Left lung (tissue), 10 donors: Measurements from ENCODE around the gene SKOR2. TPM values are rescaled to one million over a fixed set of nuclear protein-coding genes. Genes with fewer than 3 reads are reported as not detected.
"Not testable (repeated sequence)": the region's sequence is repeated elsewhere in the genome, so short reads cannot be mapped to it uniquely, and the experiment has no call there.

Experiments used
- ATAC-seq: fragments of 200-7000 bp; cut with Tn5 transposase; one replicate; pipeline ENCODE4 v1.9.1; 2020; ENCODE audit warnings: moderate library complexity
- DNase-seq, 4 donors: peaks; one replicate each; pipeline ENCODE4 v3.0.0-alpha.2; 2013 to 2020
- H3K27ac ChIP-seq, 2 donors: fragments of 200-600 bp; sonication (generic) in 1 of 2; one replicate each; pipeline versions ENCODE4 v1.5.0 to v1.8.0; 2020 to 2021
- H3K27me3 ChIP-seq, 2 donors: fragments of 200-600 bp; sonication (generic) in 1 of 2; one replicate each; pipeline versions ENCODE4 v1.5.0 to v1.8.0; 2020 to 2021
- H3K36me3 ChIP-seq, 2 donors: fragments of 200-600 bp; sonication (generic) in 1 of 2; one replicate each; pipeline versions ENCODE4 v1.5.0 to v1.8.0; 2020 to 2021
- H3K4me1 ChIP-seq, 2 donors: fragments of 200-600 bp; one replicate each; pipeline ENCODE4 v1.8.0; 2021
- H3K4me3 ChIP-seq, 2 donors: fragments of 200-600 bp; sonication (generic) in 1 of 2; one replicate each; pipeline versions ENCODE4 v1.5.0 to v1.8.0; 2020 to 2021; ENCODE audit warnings: mild to moderate bottlenecking in 1 of 2
- H3K9me3 ChIP-seq, 2 donors: fragments of 200-600 bp; sonication (generic) in 1 of 2; one replicate each; pipeline versions ENCODE4 v1.5.0 to v1.8.0; 2020 to 2021
- CTCF ChIP-seq, 2 donors: fragments of 200-600 bp; sonication (generic) in 1 of 2; IDR thresholded peaks; one replicate each; pipeline versions ENCODE4 v1.5.0 to v1.8.0; 2021; ENCODE audit warnings: antibody characterized with exemption in 2 of 2
- intact Hi-C, 2 donors: fragments of 100-400 bp; cut with DNase I; formaldehyde crosslinking; loops; one replicate each; pipeline versions ENCODE4 v1.11.2 to v1.14.2; 2022
- polyA plus RNA-seq, 6 donors: library from polyadenylated mRNA; unstranded; fragments of 120-200 nt; gene quantifications; one replicate each; pipeline ENCODE4 v1.2.1, GENCODE V29; 2013; ENCODE audit not compliant: insufficient read length in 6 of 6
- total RNA-seq, 2 donors: library from RNA; stranded (reverse); fragmentation: NEBNext Ultra II Directional; extraction: Animal tissue kit (Norgen Biotek cat#: 25700); gene quantifications; one replicate each; pipeline ENCODE4 v1.2.1, GENCODE V29; 2021
- donor health status: DM: no; HTN: yes; CAD: no.
- donor health status: DM: no; HTN: no; CAD: no.

The SKOR2 gene
- total and polyA plus RNA-seq, 8 donors, result 0.11 TPM; not detected in 7

GRCh38 chr18:47168509-47168908, 83.0 kb downstream of the SKOR2 start:
- H3K27me3 ChIP-seq, result no peaks in the 10 kb centered on the region
- H3K4me1 ChIP-seq, result peaks cover 0 to 3% of the 10 kb centered on the region in 2 donors
- H3K9me3 ChIP-seq, result no peaks in the 10 kb centered on the region
- no peaks in the 10 kb centered on the region for H3K36me3 ChIP-seq
- TF ChIP-seq CTCF (IDR thresholded peaks at IDR 0.05), result no peak
- intact Hi-C loops, result no loop called here
- DNase-seq (no peak), ATAC-seq (no peak)
- no peak overlapping the region for H3K4me3 ChIP-seq
- H3K27ac ChIP-seq, result no peak overlapping the region

GRCh38 chr18:47166294-47166693, 85.2 kb downstream of the SKOR2 start:
- H3K27ac ChIP-seq, result no peak overlapping the region
- intact Hi-C loops, result no loop called here
- H3K9me3 ChIP-seq, result no peaks in the 10 kb centered on the region
- no peak for DNase-seq
- H3K4me3 ChIP-seq, result no peak overlapping the region
- peaks cover 0 to 3% of the 10 kb centered on the region in 2 donors for H3K4me1 ChIP-seq
- no peak for TF ChIP-seq CTCF (IDR thresholded peaks at IDR 0.05)
- H3K27me3 ChIP-seq, result no peaks in the 10 kb centered on the region
- ATAC-seq, result no peak
- no peaks in the 10 kb centered on the region for H3K36me3 ChIP-seq

GRCh38 chr18:47163241-47163640, 88.2 kb downstream of the SKOR2 start:
- H3K4me1 ChIP-seq, result peaks cover 0 to 3% of the 10 kb centered on the region in 2 donors
- no peaks in the 10 kb centered on the region for H3K9me3 ChIP-seq
- no peak for DNase-seq
- no peaks in the 10 kb centered on the region for H3K27me3 ChIP-seq
- intact Hi-C loops, result no loop called here
- H3K4me3 ChIP-seq, result no peak overlapping the region
- H3K27ac ChIP-seq, result no peak overlapping the region
- TF ChIP-seq CTCF (IDR thresholded peaks at IDR 0.05), result no peak
- no peaks in the 10 kb centered on the region for H3K36me3 ChIP-seq
- peak; percentile 29 for ATAC-seq

GRCh38 chr18:47160256-47160655, 91.2 kb downstream of the SKOR2 start:
- DNase-seq, result no peak
- TF ChIP-seq CTCF (IDR thresholded peaks at IDR 0.05), result no peak
- Histone ChIP-seq H3K9me3 (no peaks in the 10 kb centered on the region), H3K4me1 (no peaks in the 10 kb centered on the region), H3K27me3 (no peaks in the 10 kb centered on the region), H3K27ac (no peak overlapping the region), H3K36me3 (peaks cover 0 to 12% of the 10 kb centered on the region in 2 donors), H3K4me3 (no peak overlapping the region)
- no peak for ATAC-seq
- intact Hi-C loops, result no loop called here

GRCh38 chr18:47158404-47158803, 93.1 kb downstream of the SKOR2 start:
- H3K9me3 ChIP-seq, H3K4me3 ChIP-seq, H3K27me3 ChIP-seq, intact Hi-C loops, H3K27ac ChIP-seq, H3K4me1 ChIP-seq, ATAC-seq: not testable (repeated sequence)
- DNase-seq, result peak in 1 of 4 donors; percentile 28
- H3K36me3 ChIP-seq, result peaks cover 0 to 30% of the 10 kb centered on the region in 2 donors

Other genes starting within 250 kb of the SKOR2 start
- gene ELOA2, start 216.0 kb downstream of the SKOR2 start, total RNA-seq, result not detected
- under 1 TPM in 2 of 6 donors, not detected in 4; 0.06 to 0.17 TPM for gene ELOA2, start 216.0 kb downstream of the SKOR2 start, polyA plus RNA-seq
- 10 to 100 TPM; 35.9 to 38.9 TPM for gene HDHD2, start 101.2 kb downstream of the SKOR2 start, total RNA-seq
- 10 to 100 TPM; 44.5 to 56.3 (median 51.7) TPM for gene HDHD2, start 101.2 kb downstream of the SKOR2 start, polyA plus RNA-seq
- 10 to 100 TPM; 14.6 to 17.4 TPM for gene IER3IP1, start 75.3 kb downstream of the SKOR2 start, total RNA-seq
- 10 to 100 TPM; 22.4 to 28.0 (median 23.7) TPM for gene IER3IP1, start 75.3 kb downstream of the SKOR2 start, polyA plus RNA-seq